Measurements from ENCODE around the gene COX6B2. TPM values are rescaled to one million over a fixed set of nuclear protein-coding genes. Genes with fewer than 3 reads are reported as not detected.

Gene COX6B2
- total RNA-seq, 1 experiment from 2014 or later: 0.95 TPM

DNA sequence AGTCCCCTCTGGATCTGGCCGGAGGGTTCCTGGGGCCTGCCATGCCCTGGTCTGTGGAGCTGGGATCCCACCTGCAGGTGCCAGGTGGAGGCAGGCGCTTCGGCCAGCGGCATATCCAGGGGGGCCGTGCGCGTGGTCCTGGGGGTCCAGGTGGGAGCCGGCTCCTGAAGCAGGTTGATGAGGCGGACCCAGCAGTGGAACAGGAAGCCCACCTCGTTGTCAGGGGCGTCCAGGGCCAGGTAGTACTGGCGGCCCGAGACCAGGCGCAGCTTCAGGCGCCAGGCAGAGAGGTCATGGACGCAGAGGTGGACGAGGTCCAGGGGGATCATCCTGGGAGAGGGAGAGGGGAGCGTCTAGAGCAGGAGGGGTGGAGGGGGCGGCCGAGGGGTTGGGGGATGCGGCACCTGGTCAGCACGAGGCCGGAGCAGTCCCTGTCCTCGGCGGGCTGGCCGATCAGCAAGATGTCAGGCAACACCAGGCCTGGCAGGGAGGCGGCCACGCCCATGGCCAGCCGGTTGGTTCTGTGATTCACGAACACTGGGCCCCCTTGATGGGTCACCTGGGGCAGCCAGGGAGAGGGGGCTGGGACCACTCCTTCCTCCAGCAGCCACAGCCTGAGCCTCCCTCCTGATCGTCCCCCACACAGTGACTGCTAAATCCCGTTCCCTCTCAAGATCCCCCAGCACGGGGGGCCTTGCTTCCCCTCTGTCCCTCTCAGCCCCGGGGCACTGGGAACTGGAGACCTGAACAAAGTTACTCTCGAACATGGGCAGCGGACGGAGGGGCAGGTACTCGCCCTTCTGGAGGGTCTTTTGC lies 7.9 kb upstream of the COX6B2 start:
- DNase-seq (ENCODE audit: low spot score): no peak

DNA sequence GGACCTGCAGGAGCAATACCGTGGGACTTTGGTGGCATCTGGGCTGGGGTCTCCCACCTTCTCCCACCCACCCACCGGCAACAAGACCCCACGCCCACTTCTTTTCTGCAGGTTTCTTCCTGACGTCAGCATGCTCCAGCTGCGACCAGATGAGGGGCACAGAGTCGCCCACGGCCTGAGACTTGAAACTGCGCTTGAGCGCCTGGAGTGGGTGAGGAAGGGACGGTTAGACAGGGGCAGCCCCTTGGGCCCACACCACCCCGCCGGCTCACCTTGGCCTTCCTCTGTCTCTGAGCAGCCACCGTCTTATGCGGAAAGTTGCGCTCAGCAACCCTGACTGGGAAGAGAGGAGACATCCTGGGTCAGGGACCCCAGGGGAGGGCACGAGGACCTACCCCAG lies 6.4 kb upstream of the COX6B2 start:
- no peak for DNase-seq (ENCODE audit: low spot score)

DNA sequence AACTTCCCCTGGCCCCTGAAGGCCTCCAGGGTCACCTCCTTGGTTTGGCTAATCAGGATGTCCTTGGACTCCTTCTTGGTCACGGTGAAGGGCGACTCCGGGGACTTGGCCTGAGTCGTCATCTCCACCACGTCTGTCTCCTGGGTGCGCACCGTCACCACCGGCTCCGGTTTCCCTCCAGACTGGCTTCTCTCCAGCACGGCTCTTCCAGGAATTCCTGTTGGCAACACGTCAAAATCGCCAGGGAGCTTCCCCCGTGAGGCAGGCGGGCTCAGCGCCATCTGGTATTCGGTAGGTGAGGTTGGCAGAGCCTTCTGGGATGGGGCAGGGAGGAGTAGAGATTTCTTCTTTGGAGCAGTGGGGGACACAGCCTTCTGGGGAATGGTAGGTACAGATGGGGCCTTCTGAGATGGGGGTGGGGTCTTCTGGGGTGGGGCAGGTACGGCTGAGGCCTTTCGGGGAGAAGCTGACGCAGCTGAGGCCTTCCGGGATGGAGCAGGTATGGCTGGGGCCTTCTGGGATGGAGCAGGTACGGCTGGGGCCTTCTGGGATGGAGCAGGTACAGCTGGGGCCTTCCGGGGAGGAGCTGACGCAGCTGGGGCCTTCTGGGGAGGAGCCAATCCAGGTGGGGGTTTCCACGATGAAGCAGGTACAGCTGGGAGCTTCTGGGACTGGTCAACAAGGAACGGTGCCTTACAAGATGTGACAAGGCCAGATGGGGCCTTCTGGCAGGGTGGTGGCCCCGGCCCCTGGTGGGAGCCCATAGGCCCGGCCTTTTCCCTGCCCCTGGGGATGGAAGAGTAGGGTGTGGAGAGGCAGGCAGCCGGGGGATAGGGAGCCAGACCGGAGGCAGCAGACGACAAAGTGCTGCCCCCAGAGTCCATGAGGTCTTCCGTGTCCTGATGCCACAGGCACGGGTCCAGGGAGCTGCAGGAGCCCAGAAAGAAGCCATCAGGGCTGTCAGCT lies 4.7 kb upstream of the COX6B2 start:
- peak; percentile 66 for DNase-seq (ENCODE audit: low spot score)

DNA sequence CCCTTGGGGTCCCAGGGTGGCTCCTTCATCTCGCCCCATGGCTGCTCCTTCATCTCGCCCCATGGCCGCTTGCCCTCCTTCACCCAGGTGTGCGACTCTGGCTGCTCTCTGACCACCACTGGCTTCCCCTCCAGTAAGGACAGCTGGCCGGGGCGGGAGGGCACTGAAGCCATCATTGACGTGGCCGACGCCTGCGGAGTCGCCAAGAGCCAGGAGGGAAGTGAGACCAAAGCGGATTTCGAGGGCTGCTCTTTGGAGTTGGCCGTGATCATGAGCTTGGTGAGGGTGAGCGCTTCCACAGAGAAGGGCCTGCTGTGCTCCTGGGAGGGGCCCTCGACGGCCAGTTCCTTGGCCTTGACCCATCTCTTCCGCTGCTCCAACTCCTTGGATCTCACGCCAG lies 4.0 kb upstream of the COX6B2 start:
- DNase-seq (ENCODE audit: low spot score): no peak

DNA sequence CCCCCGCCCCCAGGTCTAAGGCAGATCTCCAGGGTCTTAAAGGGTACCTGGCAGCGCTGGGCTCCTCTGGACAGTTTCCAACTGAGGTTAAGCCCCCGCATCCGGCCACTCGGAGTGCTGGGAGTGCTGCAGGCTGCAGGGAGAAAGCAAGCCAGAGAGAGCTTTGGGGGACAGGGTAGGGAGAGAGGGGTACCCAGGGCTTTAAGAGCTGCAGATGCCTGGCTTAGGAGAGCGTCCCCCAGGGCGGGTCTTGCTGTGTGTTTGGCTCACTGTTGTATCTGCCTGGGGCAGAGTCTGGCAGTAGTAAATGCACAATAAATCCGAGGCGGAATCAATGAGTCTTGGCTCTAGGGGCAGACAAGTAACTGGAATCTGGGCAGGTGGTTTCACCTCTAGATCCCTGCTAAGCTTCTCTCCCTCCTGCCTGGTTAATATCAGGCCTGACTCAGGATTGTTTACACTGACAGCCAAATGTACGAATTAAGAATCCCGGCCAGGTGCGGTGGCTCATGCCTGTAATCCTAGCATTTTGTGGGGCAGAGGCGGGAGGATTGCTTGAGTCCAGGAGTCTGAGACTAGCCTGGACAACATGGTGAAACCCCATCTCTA lies 798 bp upstream of the COX6B2 start:
- DNase-seq (ENCODE audit: low spot score): no peak

DNA sequence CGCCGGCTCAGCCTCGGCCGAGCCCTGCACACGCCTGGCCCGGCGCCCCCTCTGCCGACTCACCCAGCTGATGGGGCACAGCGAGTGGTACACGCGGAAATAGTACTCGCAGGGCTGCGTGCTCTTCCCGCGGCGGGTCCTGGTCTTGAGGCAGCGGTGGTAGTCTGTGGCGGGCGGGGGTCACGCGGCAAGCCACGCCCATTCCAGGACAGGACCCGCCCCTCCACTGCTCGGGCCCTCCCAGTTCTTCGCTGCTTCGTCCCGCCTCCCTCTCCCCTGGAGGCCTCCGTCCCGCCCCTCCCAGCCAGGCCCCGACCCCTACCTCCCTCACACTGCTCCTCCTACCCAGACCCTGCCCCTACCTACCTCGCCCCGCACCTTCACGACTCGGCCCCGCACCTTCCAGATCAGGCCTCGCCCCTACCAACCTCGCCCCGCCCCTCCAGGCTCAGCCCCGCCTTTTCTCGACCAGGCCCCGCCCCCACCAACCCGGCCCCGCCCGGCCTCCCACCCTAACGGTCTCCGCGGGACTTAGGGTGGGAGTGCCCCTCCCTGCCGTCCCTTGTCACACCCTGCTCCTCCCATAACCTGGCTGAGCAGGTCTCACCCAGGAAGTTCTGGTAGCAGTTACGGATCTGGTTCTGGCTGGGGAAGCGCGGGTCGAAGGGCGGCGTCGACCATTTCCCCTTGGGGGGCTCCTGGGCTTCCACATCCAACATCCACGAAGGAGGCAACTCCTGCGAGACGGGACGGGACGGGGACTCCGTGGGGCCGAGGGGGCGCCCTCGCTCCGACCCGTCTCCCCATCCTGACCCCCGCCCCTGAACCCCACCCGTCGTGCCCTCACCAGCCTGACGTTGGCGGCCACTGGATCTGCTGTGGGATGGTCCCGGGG lies 469 bp downstream of the COX6B2 start:
- DNase-seq (ENCODE audit: low spot score): no peak

DNA sequence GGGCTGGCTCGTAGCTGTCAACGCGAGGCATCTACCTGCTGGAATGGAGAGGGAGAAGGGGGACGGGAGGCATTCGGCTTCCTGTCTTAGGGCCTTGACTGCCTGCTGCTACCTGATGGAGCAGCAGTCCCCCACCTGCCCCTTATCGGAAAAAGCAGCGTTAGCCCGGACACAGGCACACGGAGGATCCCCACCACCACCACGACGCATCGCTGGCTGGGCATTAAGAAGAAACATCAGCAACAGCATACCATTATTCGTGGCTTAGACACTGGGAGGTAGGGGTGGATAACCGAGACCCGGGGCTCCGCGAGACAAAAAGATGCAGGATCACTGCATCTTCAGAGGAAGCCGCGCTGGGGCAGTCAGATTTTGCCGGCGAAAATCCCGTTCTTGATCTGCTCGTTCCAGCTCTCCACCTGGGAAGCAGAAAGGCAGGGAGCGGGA lies 1.1 kb downstream of the COX6B2 start:
- DNase-seq (ENCODE audit: low spot score): no peak

DNA sequence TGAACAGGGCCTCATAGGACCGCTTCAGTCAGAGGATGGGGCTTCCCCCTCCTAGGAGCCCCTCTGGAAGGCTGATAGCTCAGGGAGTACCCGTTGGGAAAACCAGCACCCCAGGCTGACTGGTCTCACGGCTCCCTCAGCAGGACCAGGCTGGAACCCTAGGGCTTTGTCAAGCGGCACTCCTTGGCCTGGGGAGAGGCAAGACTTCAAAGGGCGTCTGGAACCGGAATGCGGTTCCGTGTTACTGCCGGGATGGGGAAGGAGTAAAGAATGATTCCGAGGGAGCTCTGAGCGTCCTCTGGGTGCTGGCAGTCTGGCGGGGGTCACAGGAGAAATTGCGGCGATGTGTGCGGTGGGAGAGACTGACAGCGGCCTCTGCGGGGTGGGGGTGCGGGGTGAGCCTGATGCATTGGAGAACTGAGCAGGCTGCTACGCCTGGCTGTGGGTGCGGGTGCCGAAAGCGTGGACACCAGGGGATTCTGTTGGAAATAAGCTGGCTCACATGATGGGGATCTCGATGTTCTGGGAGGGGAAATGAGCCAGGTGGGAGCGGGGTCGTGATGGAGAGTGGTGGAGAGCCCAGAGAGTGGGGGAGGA lies 1.9 kb downstream of the COX6B2 start:
- DNase-seq (ENCODE audit: low spot score): no peak

DNA sequence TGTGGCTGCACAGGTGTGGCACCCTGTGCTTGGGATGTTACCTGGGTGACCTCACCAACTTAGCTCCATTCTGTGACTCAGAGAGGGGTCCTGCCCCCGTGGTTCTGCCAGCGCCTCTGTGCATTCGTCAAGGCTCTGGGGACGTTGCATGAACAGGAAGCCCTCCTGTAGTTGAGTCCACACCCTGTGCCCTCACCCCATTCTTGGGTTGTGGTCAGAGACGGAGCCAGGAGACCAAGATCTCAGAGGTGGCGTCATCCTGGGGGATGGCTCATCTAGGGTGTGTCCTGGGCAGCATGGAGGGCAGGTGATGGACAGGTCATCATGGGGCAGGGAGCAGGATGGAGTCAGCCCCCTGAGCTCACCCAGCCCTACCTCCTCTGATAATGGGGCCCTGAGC lies 2.5 kb downstream of the COX6B2 start:
- no peak for DNase-seq (ENCODE audit: low spot score)

DNA sequence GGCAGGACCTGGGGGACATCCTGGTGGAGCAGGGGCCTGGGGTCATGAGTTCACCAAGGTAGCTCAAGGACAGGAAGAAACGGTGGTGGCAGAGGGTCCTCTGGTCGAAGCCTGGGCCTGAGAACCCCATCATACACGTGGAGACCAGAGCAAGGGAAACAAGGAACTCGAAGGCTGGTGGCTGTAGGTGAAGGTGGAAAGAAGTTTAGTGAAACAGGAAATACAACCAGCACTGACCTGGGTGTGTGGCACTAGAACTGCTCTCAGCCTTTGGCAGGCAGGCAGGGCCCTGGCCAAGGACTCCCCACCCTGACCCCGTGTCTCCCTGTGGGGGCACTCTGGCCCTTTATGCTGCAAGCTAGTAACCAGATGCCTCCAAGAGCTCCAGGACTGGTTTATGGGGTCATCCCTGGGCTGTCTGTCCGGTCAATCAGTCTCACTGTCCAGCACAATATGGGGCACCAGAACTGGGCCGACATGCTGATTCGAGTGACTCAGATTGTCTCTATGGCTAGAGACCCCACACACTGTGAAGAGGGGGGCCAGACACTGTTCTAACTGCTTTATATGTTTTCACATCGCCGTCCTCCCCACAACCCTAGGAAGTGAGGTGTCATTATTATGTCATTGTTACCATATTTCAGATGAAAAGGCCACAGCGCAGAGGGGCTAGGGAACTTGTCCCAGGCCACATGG lies 3.8 kb downstream of the COX6B2 start:
- DNase-seq (ENCODE audit: low spot score): no peak

DNA sequence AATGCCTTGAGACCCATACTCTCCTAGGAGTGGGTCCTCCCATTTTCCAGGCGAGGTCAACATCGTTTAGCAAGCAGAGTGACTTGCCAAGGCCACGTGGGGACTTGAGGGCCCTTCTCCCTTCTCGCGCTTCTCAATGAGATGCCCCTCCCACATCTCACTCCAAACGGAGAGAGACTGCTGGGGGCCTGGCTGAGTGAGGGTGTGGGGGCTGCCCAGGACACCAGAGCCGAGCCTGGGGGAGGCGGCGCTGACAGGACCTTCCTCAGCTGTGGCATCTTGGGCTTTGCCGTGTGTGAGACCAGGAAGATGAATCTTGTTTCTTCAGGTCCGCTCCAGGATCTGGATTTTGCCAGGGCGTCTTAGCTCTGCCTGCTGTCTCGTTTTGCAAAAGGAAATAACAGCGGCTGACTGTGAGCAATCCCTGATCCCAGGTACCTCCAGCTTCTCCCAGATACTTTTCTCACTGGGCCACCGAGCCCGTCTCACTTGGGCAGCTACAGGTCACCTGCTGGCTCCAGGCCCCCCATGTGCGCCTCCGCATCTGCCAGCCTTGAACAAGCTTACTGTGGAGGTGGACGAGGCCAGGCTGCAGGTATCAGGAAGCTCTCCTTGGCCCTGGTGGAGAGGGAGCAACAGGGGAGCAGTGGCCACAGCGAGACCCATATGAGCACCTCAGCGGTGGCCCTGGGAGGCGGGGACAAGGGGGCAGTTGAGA lies 6.0 kb downstream of the COX6B2 start:
- no peak for DNase-seq (ENCODE audit: low spot score)

DNA sequence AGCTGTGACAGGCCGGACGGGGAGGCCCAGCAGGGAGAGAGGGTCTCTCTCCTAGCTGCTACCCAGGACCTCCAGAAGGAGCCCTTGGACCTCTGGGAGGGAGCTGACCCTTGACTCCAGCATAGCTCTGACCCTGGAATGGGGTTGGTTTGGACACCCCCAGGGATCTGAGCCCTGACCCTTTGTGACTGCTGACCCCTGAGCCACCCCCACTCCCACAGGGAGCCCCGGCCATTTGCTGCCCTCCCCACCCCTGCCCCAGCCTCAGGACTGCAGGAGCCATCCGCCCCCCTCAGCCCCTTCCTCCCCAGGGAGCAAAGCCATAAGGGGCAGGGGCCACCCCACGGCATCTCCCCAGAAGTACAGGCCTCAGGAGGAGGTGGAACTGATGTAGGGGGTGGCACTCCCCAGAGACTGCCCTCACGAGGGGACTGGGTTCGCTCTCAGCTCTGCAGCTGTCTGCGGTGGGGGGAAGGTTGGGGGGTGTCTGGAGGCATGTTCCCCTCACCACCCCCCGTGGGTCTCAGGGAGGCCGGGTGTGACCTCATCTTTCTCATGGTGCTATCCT lies 7.0 kb downstream of the COX6B2 start:
- DNase-seq (ENCODE audit: low spot score): no peak

DNA sequence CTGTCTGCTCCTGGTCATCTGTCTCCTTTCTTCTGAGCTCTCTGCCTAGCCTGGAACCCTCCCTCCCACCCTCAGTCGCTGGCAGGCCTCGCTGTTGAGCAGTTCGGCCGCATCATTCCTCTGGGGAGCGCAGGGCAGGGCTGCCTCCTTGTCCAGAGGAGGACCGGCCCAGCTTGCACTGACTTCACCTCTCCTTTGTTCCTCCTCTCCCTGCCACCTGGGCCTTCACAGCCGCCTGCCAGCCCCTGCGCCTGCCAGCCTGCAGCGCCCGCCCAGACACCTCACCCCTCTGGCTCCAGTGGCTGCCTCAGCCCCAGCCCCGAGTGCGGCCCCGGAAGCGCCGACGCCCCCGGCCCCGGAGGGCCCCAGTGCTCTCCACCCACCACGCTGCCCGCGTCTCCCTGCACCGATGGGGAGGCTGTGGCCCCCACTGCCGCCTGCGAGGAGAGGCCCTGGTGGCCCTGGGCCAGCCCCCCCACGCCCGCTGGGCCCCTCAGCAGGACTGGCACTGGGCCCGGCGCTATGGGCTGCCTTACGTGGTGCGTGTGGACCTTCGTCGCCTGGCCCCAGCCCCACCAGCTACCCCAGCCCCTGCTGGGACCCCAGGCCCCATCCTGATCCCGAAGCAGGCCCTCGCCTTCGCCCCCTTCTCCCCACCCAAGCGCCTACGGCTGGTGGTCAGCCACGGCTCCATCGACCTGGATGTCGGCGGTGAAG lies 7.6 kb downstream of the COX6B2 start:
- DNase-seq (ENCODE audit: low spot score): no peak

DNA sequence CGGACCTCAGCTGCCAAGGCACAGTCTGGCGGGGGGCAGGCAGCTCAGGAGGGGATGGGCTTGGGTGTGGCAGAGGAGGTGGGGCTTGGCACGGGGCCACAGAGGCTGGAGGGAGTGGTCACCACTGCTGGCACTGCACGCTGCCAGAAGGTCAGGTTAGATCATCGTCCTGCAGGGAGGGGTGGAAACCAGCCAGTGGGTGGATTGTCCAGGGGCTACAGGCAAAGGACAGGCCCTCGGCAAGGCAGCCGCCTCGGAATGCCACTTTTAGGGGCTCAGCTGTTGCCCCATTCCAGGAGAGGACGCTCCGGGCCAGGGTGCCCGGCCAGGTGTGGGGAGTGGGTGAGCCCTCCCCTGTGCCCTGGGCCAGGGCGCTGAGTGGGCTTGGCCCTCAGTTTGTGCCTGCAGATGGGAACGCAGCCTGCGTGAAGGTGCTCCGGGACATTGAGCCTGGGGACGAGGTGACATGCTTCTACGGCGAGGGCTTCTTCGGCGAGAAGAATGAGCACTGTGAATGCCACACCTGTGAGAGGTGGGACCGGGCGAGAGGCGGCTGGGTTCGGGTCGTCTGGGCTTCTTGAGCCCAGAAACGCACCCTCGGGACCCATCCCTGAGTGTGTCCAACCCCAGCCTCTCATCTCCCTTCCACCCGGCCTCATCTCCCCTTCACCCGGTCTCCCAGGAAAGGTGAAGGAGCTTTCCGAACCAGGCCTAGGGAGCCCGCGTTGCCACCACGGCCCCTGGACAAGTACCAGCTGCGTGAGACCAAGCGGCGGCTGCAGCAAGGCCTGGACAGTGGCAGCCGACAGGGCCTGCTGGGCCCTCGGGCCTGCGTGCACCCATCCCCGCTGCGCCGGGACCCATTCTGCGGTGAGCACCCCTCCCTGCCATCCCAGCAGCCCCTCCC lies 8.4 kb downstream of the COX6B2 start:
- no peak for DNase-seq (ENCODE audit: low spot score)

DNA sequence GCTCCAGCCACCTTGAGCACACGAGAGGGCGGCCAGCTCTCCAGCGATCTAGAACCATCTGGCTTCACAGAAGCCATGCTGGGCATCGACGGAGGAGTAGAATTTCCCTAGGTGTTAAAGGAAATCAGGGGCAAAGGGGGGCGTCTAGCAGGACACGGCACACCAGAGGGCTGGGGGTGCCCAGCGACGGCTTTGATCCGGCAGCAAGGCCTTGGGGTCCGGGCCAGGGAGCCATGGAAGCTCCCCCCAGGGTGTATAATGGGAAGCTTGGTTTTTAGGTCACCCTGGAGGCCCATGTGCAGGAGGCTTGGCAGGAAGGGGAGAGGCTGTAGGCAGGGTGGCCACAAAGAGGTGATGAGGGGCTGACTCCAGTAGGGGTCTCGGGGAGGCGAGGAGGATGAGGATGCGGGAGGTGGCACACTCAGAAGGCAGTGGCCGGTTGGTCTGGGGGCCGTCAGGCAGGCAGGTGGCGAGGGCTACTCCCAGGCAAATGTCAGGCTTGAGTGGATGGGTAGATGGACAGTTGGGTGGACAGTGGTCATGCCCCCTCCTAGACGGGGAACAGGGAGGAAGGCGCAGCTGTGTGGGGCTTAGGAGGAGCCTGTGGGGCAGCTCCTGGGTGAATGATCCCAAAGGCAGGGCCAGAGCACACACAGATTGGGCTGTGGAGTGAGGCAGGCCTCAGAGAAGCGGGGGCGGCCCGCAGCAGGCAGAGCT lies 9.3 kb downstream of the COX6B2 start:
- no peak for DNase-seq (ENCODE audit: low spot score)

DNA sequence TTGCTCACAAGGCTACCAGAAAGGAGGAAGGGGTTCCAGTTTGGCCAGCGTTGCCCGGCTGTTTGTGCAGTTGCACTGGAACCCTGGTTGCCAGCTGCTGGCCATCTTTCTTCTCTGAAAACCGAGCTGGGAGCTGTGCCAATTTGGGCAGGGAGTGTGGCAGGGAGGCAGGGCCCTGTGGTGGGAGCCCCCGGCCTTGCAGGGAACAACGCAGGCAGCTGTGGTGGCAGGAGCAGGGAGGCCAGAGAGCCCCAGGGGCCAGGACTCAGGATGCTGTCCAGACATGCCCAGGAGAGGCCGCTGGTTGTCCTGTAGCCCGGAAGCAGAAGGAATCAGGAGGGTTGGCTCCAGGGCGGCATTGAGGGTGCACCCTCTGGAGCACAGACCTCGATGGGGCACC lies 10.1 kb downstream of the COX6B2 start:
- DNase-seq (ENCODE audit: low spot score): peak; percentile 96

Measured in H4 (cell line).